HG03571 (cell line): ENCODE measurements around the gene SAMD9.
A peak's percentile ranks its signal among the peaks of the same experiment; 100 is the strongest.
"Not testable (repeated sequence)": the region's sequence is repeated elsewhere in the genome, so short reads cannot be mapped to it uniquely, and the experiment has no call there.

Source experiments
- ATAC-seq: cut with Tn5 transposase; IDR thresholded peaks from one replicate; pipeline ENCODE4 v1.9.1; 2021; ENCODE audit not compliant: unreplicated experiment

SAMD9 gene

GRCh38 chr7:93117852-93118530, at the start of gene SAMD9:
TSS of gene SAMD9 (minus strand) at chr7:93117979. CDS start at chr7:93106097, 11,882 bp downstream.
- peak; percentile 99 for ATAC-seq

GRCh38 chr7:93165447-93165846, 47.7 kb upstream of the SAMD9 start:
- peak; percentile 99 for ATAC-seq

- no peak for ATAC-seq
Measured at GRCh38 chr7:93164766-93165165, 47.0 kb upstream of the SAMD9 start.

GRCh38 chr7:93161181-93161762, 43.5 kb upstream of the SAMD9 start:
- no peak for ATAC-seq

- no peak for ATAC-seq
Measured at GRCh38 chr7:93160410-93160809, 42.6 kb upstream of the SAMD9 start.

- ATAC-seq = no peak
Measured at GRCh38 chr7:93159490-93159889, 41.7 kb upstream of the SAMD9 start.

GRCh38 chr7:93156884-93157283, 39.1 kb upstream of the SAMD9 start:
- no peak for ATAC-seq

- no peak for ATAC-seq
Measured at GRCh38 chr7:93150200-93150835, 32.5 kb upstream of the SAMD9 start.

GRCh38 chr7:93148727-93149126, 30.9 kb upstream of the SAMD9 start:
- ATAC-seq = no peak

GRCh38 chr7:93148144-93148543, 30.4 kb upstream of the SAMD9 start, which contains the start of gene SAMD9L:
TSS of gene SAMD9L (minus strand) at chr7:93148385. CDS start at chr7:93135971, 12,414 bp downstream.
- ATAC-seq = peak; percentile 59

GRCh38 chr7:93147363-93147762, 29.6 kb upstream of the SAMD9 start:
- ATAC-seq = peak; percentile 74

GRCh38 chr7:93146472-93147141, 28.8 kb upstream of the SAMD9 start:
- peak; percentile 23 for ATAC-seq

GRCh38 chr7:93146036-93146435, 28.3 kb upstream of the SAMD9 start:
- no peak for ATAC-seq

GRCh38 chr7:93145354-93145753, 27.6 kb upstream of the SAMD9 start:
- no peak for ATAC-seq

- no peak for ATAC-seq
Measured at GRCh38 chr7:93142127-93142526, 24.3 kb upstream of the SAMD9 start.

- ATAC-seq = no peak
Measured at GRCh38 chr7:93140582-93141191, 22.9 kb upstream of the SAMD9 start.

- ATAC-seq = no peak
Measured at GRCh38 chr7:93138576-93138975, 20.8 kb upstream of the SAMD9 start.

GRCh38 chr7:93133005-93133404, 15.2 kb upstream of the SAMD9 start:
- ATAC-seq = no peak

- no peak for ATAC-seq
Measured at GRCh38 chr7:93132216-93132615, 14.4 kb upstream of the SAMD9 start.

GRCh38 chr7:93126954-93127353, 9.2 kb upstream of the SAMD9 start:
- ATAC-seq = not testable (repeated sequence)

- ATAC-seq = not testable (repeated sequence)
Measured at GRCh38 chr7:93123532-93123931, 5.8 kb upstream of the SAMD9 start.
